ENCODE results near the gene MAT2A. TPM values are rescaled to one million over a fixed set of nuclear protein-coding genes. Genes with fewer than 3 reads are reported as not detected.

The MAT2A gene
- total and polyA plus RNA-seq, 2 donors (not counting 1 experiment from before 2014, with no cell fraction given), result 133 to 177 TPM

GRCh38 chr2:85588645-85589044 is 49.7 kb downstream of the MAT2A start:
- Mint-ChIP-seq H3K4me1 (peaks cover 37% of the 10 kb centered on the region), H3K27me3 (no peaks in the 10 kb centered on the region), H3K4me3 (no peak overlapping the region), H3K9me3 (ENCODE audit: insufficient read depth) (no peaks in the 10 kb centered on the region), H3K27ac (no peak overlapping the region)
- Histone ChIP-seq H3K4me1 (ENCODE audit: control insufficient read depth in 2 of 2, insufficient read depth in 2 of 2, low read length in 2 of 2) (peaks cover 22 to 34% of the 10 kb centered on the region in 2 donors), H3K4me3 (ENCODE audit: control extremely low read depth in 1 of 5, extremely low read depth in 1 of 5, insufficient read depth in 1 of 5, low read depth in 2 of 5, low read length in 4 of 5) (no peak overlapping the region), H3K9me3 (ENCODE audit: control extremely low read depth in 1 of 3, control insufficient read depth in 2 of 3, insufficient read depth in 1 of 3, low read length in 2 of 3) (no peaks in the 10 kb centered on the region), H3K27me3 (replicated peaks in 1 of 4; ENCODE audit: control extremely low read depth in 1 of 4, control insufficient read depth in 3 of 4, insufficient read depth in 4 of 4, low read length in 3 of 4) (no peaks in the 10 kb centered on the region), H3K36me3 (replicated peaks in 1 of 2; ENCODE audit: control extremely low read depth in 1 of 2, control insufficient read depth in 1 of 2, extremely low read depth in 1 of 2, insufficient read depth in 2 of 2, low read length in 1 of 2) (no peaks in the 10 kb centered on the region), H2AFZ (ENCODE audit: insufficient read depth, low read depth, low read length, poor library complexity, severe bottlenecking) (no peak overlapping the region), H3K79me2 (ENCODE audit: control insufficient read depth, insufficient read depth, low read length) (peaks cover 23% of the 10 kb centered on the region), H4K20me1 (ENCODE audit: control insufficient read depth, insufficient read depth, low read length, poor library complexity, severe bottlenecking) (no peaks in the 10 kb centered on the region), H3K27ac (ENCODE audit: low read length in 2 of 2) (no peak overlapping the region), H3K9ac (ENCODE audit: low read length) (no peak overlapping the region), H3K4me2 (replicated peaks; ENCODE audit: low read depth, low read length, poor library complexity, severe bottlenecking) (no peak overlapping the region)
- ChIA-PET CTCF (interaction anchor here (1.2 to 1.8 kb wide), 4 partner anchors 14 to 37 kb away, joined by 3 to 8 read pairs (median 4); partner anchors contain the start of genes GGCX and TMEM150A), POLR2A (no interaction called here)
- no peak for TF ChIP-seq EZH2 (IDR thresholded peaks at IDR 0.05; ENCODE audit: borderline replicate concordance, insufficient read depth, low read depth, low read length, poor library complexity, severe bottlenecking)
- TF ChIP-seq CTCF (IDR thresholded peaks at IDR 0.05), result no peak
- DNase-seq (no peak), ATAC-seq (ENCODE audit: low read depth) (no peak)
- intact Hi-C loops (cut with micrococcal nuclease), result no loop called here
- WGBS (ENCODE audit: insufficient coverage), result 40% methylated on average over 2 of the region's 4 CpGs

- Mint-ChIP-seq H3K4me1 (peaks cover 36% of the 10 kb centered on the region), H3K4me3 (no peak overlapping the region), H3K27ac (no peak overlapping the region), H3K9me3 (ENCODE audit: insufficient read depth) (no peaks in the 10 kb centered on the region), H3K27me3 (no peaks in the 10 kb centered on the region)
- ChIA-PET POLR2A (no interaction called here), CTCF (interaction anchor here (1.2 to 1.3 kb wide), 2 partner anchors 14 to 28 kb away, joined by 3 read pairs; partner anchors contain the start of genes GGCX and TMEM150A)
- Histone ChIP-seq H3K9ac (ENCODE audit: low read length) (no peak overlapping the region), H3K4me3 (ENCODE audit: control extremely low read depth in 1 of 5, extremely low read depth in 1 of 5, insufficient read depth in 1 of 5, low read depth in 2 of 5, low read length in 4 of 5) (no peak overlapping the region), H3K4me2 (replicated peaks; ENCODE audit: low read depth, low read length, poor library complexity, severe bottlenecking) (no peak overlapping the region), H3K79me2 (ENCODE audit: control insufficient read depth, insufficient read depth, low read length) (peaks cover 26% of the 10 kb centered on the region), H3K36me3 (replicated peaks in 1 of 2; ENCODE audit: control extremely low read depth in 1 of 2, control insufficient read depth in 1 of 2, extremely low read depth in 1 of 2, insufficient read depth in 2 of 2, low read length in 1 of 2) (no peaks in the 10 kb centered on the region), H4K20me1 (ENCODE audit: control insufficient read depth, insufficient read depth, low read length, poor library complexity, severe bottlenecking) (no peaks in the 10 kb centered on the region), H3K27me3 (replicated peaks in 1 of 4; ENCODE audit: control extremely low read depth in 1 of 4, control insufficient read depth in 3 of 4, insufficient read depth in 4 of 4, low read length in 3 of 4) (no peaks in the 10 kb centered on the region), H3K27ac (ENCODE audit: low read length in 2 of 2) (no peak overlapping the region), H3K9me3 (ENCODE audit: control extremely low read depth in 1 of 3, control insufficient read depth in 2 of 3, insufficient read depth in 1 of 3, low read length in 2 of 3) (no peaks in the 10 kb centered on the region), H3K4me1 (ENCODE audit: control insufficient read depth in 2 of 2, insufficient read depth in 2 of 2, low read length in 2 of 2) (peaks cover 20 to 30% of the 10 kb centered on the region in 2 donors), H2AFZ (ENCODE audit: insufficient read depth, low read depth, low read length, poor library complexity, severe bottlenecking) (no peak overlapping the region)
- intact Hi-C loops (cut with micrococcal nuclease), result no loop called here
- DNase-seq (no peak), ATAC-seq (ENCODE audit: low read depth) (no peak)
- 91% methylated on average over 3 of the region's 4 CpGs for WGBS (ENCODE audit: insufficient coverage)
- no peak for TF ChIP-seq EZH2 (IDR thresholded peaks at IDR 0.05; ENCODE audit: borderline replicate concordance, insufficient read depth, low read depth, low read length, poor library complexity, severe bottlenecking)
- TF ChIP-seq CTCF (IDR thresholded peaks at IDR 0.05), result no peak
These were observed 50.2 kb downstream of the MAT2A start for GRCh38 chr2:85589181-85589580.

Data from B cell (primary cell).